Astrocyte (in vitro differentiated cells and primary cell): ENCODE measurements around the gene ALKBH2.
"Not testable (repeated sequence)": the region's sequence is repeated elsewhere in the genome, so short reads cannot be mapped to it uniquely, and the experiment has no call there.

Experiments used
- EZH2 ChIP-seq: IDR thresholded peaks from 2 replicates; pipeline ENCODE4 v1.6.1; 2012; ENCODE audit warnings: mild to moderate bottlenecking, low read length, inconsistent platforms; ENCODE audit not compliant: insufficient read depth
- TF ChIP-seq, protein P1 (sequence below): IDR thresholded peaks from 2 replicates; pipeline ENCODE4 v1.5.1; 2011; ENCODE audit warnings: low read depth, mild to moderate bottlenecking, inconsistent platforms, low read length, moderate library complexity; ENCODE audit not compliant: insufficient read depth

DNA sequence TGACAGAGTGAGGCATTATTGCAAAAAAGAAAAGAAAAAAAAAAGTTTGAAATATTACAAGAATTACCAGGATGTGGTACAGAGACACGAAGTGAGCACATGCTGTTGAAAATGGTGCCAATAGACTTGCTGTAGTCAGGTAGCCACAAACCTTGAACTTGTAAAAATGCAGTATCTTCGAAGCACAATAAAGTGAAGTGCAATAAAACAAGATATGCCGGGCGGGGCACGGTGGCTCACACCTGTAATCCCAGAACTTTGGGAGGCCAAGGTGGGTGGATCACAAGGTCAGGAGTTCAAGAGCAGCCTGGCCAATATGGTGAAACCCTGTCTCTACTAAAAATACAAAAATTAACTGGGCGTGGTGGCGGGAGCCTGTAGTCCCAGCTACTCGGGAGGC lies 43.5 kb downstream of the ALKBH2 start:
- TF ChIP-seq, protein P1, sequence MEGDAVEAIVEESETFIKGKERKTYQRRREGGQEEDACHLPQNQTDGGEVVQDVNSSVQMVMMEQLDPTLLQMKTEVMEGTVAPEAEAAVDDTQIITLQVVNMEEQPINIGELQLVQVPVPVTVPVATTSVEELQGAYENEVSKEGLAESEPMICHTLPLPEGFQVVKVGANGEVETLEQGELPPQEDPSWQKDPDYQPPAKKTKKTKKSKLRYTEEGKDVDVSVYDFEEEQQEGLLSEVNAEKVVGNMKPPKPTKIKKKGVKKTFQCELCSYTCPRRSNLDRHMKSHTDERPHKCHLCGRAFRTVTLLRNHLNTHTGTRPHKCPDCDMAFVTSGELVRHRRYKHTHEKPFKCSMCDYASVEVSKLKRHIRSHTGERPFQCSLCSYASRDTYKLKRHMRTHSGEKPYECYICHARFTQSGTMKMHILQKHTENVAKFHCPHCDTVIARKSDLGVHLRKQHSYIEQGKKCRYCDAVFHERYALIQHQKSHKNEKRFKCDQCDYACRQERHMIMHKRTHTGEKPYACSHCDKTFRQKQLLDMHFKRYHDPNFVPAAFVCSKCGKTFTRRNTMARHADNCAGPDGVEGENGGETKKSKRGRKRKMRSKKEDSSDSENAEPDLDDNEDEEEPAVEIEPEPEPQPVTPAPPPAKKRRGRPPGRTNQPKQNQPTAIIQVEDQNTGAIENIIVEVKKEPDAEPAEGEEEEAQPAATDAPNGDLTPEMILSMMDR = not testable (repeated sequence)
- TF ChIP-seq EZH2 = not testable (repeated sequence)
